ENCODE measurements around the gene CCDC61.
A peak's percentile ranks its signal among the peaks of the same experiment; 100 is the strongest.

CCDC61 gene

GRCh38 chr19:46009530-46010510 is 14.6 kb downstream of the CCDC61 start:
- peak overlapping the region; percentile 39; the same call in 1 of the 2 replicates for H3K27ac ChIP-seq
- TF ChIP-seq, protein P1, sequence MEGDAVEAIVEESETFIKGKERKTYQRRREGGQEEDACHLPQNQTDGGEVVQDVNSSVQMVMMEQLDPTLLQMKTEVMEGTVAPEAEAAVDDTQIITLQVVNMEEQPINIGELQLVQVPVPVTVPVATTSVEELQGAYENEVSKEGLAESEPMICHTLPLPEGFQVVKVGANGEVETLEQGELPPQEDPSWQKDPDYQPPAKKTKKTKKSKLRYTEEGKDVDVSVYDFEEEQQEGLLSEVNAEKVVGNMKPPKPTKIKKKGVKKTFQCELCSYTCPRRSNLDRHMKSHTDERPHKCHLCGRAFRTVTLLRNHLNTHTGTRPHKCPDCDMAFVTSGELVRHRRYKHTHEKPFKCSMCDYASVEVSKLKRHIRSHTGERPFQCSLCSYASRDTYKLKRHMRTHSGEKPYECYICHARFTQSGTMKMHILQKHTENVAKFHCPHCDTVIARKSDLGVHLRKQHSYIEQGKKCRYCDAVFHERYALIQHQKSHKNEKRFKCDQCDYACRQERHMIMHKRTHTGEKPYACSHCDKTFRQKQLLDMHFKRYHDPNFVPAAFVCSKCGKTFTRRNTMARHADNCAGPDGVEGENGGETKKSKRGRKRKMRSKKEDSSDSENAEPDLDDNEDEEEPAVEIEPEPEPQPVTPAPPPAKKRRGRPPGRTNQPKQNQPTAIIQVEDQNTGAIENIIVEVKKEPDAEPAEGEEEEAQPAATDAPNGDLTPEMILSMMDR (conservative IDR thresholded peaks at IDR 0.05): peak; percentile 92

GRCh38 chr19:46014534-46014933 is 19.3 kb downstream of the CCDC61 start:
- H3K27ac ChIP-seq: no peak overlapping the region
- TF ChIP-seq, protein P1 (conservative IDR thresholded peaks at IDR 0.05): no peak

GRCh38 chr19:46014941-46015686 is 19.8 kb downstream of the CCDC61 start:
- TF ChIP-seq, protein P1 (conservative IDR thresholded peaks at IDR 0.05): no peak
- H3K27ac ChIP-seq: no peak overlapping the region

DNA sequence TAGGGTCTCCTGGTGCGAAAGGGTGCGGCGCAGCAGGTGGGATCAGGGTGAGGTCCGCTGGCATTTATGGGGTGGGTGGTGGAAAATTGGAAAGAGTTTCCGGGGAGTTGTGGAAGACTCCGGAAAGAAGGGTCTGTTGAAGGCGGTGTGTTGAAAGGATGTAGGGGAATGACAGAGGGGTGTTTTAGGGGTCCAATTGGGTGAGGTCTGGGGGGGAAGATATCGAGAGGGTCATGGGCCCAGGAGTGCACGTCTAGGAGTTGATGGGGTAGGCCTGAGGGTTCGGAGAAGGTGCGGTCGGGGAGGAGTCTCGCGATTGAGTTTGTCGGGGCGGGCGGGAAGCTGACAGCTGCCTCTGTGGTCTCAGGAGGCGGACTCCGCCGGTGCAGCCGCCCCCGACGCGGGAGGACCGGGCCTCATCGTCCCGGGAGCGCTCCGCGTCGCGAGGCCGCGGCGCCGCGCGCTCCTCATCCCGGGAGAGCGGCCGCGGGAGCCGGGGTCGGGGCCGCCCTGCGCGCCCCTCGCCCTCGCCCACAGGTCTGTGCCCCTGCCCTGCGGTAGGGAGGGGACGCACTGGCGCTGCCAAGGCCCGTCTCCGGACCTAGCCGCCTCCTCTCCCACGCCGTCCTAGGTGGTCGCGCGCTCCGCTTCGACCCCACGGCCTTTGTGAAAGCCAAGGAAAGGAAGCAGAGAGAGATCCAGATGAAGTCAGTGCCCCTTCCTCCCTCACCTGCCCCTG is 20.6 kb downstream of the CCDC61 start:
- peak overlapping the region; percentile 52 for H3K27ac ChIP-seq

DNA sequence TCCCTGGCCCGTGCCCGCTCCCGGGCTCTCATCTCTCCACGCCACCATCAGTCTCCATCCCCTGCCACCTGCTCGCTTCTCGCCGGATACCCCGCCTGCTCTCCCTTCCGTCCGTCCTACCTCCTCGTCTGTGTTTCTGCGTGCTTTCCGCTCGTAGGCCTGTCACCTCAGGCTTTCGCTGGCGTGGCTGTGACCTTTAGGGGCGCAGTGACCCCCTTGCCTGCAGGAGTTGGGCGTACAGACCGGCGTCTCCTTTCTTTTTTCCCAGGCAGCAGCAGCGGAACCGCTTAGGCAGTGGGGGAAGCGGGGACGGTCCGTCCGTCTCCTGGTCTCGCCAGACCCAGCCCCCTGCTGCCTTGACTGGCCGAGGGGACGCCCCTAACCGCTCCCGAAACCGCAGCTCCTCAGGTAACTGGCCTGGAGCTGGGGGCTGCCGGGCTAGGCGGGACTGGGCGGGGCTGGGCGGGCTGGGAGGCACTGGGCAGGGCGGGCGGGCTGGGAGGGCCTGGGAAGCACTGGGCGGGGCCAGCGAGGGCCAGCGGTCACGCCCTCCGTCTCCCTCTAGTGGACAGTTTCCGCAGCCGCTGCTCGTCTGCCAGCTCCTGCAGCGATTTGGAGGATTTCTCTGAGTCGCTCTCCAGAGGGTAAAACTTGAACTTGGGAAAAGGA is 21.3 kb downstream of the CCDC61 start:
- H3K27ac ChIP-seq: peak overlapping the region; percentile 52
- TF ChIP-seq, protein P1 (conservative IDR thresholded peaks at IDR 0.05): peak; percentile 93

More for the DNA sequence above, 20.6 kb downstream of the CCDC61 start:
- TF ChIP-seq, protein P1 (conservative IDR thresholded peaks at IDR 0.05): no peak

DNA sequence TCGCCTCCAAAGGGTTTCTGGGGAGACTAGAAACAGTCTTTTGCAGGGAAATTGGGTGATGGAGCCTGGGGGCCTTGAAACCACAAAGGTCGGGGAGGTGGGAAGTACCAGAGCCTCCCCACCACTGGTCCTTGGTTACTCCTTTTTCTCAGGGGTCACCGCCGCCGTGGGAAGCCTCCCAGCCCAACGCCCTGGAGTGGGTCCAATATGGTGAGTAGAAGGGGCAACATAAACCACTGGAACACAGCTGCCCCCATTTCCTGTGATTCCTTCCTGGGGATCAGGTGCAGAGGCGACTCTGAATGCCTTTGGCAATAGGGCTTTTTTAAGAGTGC is 21.8 kb downstream of the CCDC61 start:
- peak overlapping the region; percentile 52; the same call in 1 of the 2 replicates for H3K27ac ChIP-seq
- TF ChIP-seq, protein P1 (conservative IDR thresholded peaks at IDR 0.05): peak; percentile 66

Measured in VCaP (cell line).